ENCODE results near the gene TMEM164.

Gene TMEM164

GRCh38 chrX:110004215-110004614 lies 1.3 kb downstream of the TMEM164 start:
- DNase-seq = no peak

GRCh38 chrX:110004731-110005369 lies 1.9 kb downstream of the TMEM164 start:
- no peak for DNase-seq

- DNase-seq = no peak
Observed at GRCh38 chrX:110006161-110006560, 3.2 kb downstream of the TMEM164 start.

- DNase-seq = no peak
Observed at GRCh38 chrX:110006821-110007375, 4.0 kb downstream of the TMEM164 start.

- DNase-seq = no peak
Observed at GRCh38 chrX:110008011-110008635, 5.2 kb downstream of the TMEM164 start.

GRCh38 chrX:110012818-110013485 lies 10.0 kb downstream of the TMEM164 start:
- DNase-seq = peak; percentile 92

GRCh38 chrX:110013968-110014367 lies 11.1 kb downstream of the TMEM164 start:
- no peak for DNase-seq

GRCh38 chrX:110015032-110015431 lies 12.1 kb downstream of the TMEM164 start:
- no peak for DNase-seq

GRCh38 chrX:110015915-110016314 lies 13.0 kb downstream of the TMEM164 start:
- DNase-seq = no peak

- no peak for DNase-seq
Observed at GRCh38 chrX:110020536-110020935, 17.6 kb downstream of the TMEM164 start.

- DNase-seq = no peak
Observed at GRCh38 chrX:110021258-110022022, 18.5 kb downstream of the TMEM164 start.

GRCh38 chrX:110022599-110023448 lies 19.9 kb downstream of the TMEM164 start:
- DNase-seq = peak; percentile 4

- no peak for DNase-seq
Observed at GRCh38 chrX:110025395-110025794, 22.5 kb downstream of the TMEM164 start.

GRCh38 chrX:110026099-110026844 lies 23.4 kb downstream of the TMEM164 start:
- DNase-seq = peak; percentile 1

GRCh38 chrX:110032534-110033147 lies 29.7 kb downstream of the TMEM164 start:
- DNase-seq = peak; percentile 57

- DNase-seq = no peak
Observed at GRCh38 chrX:110034036-110034435, 31.1 kb downstream of the TMEM164 start.

- DNase-seq = no peak
Observed at GRCh38 chrX:110036162-110037033, 33.5 kb downstream of the TMEM164 start.

GRCh38 chrX:110037178-110037577 lies 34.3 kb downstream of the TMEM164 start:
- no peak for DNase-seq

- DNase-seq = no peak
Observed at GRCh38 chrX:110038900-110039299, 36.0 kb downstream of the TMEM164 start.

GRCh38 chrX:110041980-110042379 lies 39.1 kb downstream of the TMEM164 start:
- no peak for DNase-seq

Measured in NCI-H1436 treated with DMSO at 0.1 percent for 48 hours (cell line).